Astrocyte of the hippocampus (primary cell): Measurements from ENCODE around the gene GAN.

Source experiments
- DNase-seq: peaks from one replicate; pipeline ENCODE4 v3.0.0; 2011; ENCODE audit warnings: low read depth, low spot score

Gene GAN

DNA sequence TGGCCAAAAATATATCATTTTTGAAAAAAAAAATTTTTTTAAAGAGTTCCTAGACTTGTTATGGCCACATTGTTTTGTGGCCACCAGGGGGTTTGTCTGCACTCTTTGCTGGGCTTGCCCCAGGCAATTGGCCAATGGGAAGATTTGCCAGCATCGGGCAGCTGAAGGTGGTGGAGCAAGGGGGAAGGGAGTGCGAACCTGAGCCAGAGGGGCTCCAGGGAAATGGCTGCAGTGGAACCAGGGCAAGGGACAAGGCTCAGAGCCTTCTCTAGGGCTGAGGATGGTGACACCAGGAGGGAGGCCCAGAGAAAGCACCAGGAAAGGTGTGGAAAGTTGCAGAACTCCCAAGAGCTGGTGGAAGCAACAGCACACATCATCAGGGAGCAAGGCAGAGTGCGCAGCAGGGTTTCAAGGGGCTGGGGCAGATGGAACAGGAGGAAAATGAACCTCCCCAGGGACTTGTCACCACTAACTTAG is 114.3 kb downstream of the GAN start:
- DNase-seq: peak; percentile 65

DNA sequence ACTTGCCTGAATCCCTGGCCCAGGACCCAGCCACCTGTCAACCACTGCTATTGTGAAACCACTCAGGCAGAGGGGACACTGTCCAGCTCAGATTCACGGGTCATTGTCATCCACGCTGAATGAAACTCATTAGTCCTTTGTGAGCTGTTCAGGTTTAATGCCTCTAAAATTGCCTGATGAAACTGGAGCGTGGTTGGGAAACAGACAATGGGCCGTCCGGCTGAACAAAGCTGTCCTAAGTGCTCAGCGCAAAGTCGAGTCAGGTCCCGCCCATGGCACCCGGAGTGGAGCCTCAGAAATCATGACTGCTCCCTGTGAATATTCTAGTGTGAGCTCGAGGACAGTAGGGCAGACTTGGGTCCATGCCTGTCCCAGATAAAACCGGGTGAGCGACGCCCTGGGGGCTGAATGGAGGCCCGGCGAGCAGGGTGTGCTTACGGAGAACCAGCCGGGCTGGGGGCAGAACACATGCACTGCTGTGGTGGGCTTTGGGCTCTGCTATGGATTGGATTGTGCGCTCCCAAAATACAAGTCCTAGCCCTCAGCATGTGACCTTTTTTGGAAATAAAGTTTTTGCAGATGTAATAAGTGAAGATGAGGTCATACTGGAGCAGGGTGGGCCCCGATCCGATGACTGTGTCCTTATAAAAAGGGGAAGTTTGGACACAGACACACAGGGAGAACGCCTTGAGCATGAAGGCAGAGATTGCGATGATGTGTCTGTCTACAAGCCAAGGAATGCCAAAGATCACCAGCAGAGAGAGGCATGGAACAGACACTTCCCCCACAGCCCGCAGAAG is 117.0 kb downstream of the GAN start:
- DNase-seq: peak; percentile 74

DNA sequence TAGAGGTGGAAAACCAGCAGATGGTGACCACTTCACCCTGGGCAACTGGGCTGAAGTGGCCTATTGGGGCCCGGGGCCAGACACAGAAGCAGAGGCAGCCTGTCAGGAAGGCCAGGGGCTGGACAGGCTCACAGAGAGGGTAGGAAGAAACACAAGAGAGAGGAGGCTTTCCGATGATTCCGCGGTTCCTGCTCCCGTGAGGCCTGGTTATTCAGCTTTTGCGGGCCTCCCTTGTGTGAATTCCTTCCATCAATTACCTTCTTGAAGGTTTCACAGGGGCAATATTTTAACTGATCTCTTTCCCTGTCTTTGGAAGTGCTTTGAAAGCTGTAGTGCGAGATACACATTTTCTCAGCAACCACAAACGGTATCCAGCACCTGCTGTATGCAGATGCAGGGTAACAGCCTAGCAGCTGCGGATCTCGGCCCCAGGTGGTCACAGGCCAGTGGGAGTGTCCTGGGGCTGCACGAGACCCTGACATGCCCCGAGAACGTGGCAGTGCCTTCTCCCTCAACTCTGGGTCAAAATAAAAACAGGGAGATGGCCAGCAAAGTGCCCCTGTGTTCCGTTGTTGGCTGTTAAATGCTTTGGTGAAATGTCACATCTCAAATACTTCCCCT is 118.3 kb downstream of the GAN start:
- no peak for DNase-seq

DNA sequence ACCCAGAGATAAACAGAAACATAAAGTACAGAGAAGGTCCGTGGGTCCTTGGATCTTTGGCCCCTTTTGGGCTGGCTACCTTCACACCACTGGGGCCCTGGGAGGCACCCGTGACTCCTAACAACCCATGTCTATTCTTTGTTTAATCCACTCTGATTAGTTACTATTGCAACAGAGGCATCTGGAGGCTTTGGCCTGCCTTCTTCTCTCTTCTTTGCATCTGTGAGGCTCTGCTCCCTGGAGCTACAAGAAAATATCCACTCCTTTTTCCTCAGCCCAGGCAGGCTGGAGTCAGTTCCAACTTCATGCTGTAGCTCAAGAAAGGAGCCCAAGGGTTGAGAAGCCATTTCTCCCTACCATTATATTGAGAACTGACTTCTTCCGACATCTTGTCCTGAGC is 120.3 kb downstream of the GAN start:
- DNase-seq: no peak

DNA sequence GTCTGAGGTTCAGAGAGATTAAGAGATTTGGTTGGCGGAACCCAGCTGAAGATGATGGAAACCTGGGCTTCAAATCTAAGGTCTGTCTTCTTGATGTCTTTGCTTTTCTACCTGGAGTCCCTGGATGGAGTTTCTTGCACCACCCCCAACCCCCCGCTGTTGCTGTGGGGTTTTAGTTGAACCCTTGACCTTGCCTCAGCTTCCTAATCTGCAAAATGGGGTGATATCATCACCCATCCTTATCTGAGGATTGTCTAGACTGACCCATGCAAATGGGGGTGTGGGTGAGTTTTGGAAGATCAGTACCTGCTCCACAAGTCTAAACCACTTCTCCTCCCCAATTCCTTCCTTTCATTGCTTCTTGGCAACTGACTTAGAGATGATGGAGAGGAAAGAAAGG is 120.8 kb downstream of the GAN start:
- no peak for DNase-seq

DNA sequence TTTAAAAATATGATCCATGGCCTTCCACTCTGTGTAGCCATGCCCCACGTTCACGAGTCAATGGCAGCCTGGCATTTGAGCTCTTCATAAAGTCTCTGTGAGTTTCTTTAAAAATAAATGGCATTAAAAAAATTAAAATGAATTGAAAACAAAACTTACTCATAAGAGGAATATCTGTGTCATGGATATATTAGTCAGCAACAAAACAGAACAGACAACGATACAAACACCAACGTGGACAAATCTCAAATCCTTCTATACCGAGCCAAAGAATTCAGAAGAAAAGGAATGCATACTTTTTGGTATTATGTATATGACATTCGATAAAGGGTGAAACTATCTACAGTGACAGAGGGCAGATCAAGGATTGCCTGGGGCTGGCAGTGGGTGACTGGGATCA is 121.6 kb downstream of the GAN start:
- DNase-seq: no peak

DNA sequence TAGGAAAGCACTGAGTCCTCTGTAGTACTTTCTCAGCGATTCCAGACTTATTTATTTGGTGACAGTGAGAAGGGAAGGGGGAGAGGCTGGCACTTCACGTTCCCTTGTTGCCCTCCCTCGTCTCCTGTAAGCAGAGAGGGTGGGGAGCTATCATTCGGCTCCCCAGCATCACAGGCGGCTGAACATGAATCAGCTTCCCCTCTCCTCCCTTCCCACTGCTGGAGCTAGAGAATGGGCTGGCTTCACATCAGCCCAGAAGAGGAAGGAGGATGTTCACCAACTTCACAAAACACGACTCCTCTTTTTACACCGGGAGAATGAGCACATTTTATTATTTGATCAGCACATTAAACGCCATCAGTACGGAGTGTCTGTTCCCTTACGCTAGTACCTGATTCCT is 123.1 kb downstream of the GAN start:
- DNase-seq: no peak
